HG03039 (cell line): Measurements from ENCODE around the gene RGL2.
A peak's percentile ranks its signal among the peaks of the same experiment; 100 is the strongest.
"Not testable (repeated sequence)": the region's sequence is repeated elsewhere in the genome, so short reads cannot be mapped to it uniquely, and the experiment has no call there.

ENCODE experiments used
- ATAC-seq: cut with Tn5 transposase; IDR thresholded peaks from one replicate; pipeline ENCODE4 v1.9.1; 2021; ENCODE audit warnings: mild to moderate bottlenecking, moderate library complexity; ENCODE audit not compliant: unreplicated experiment

Gene RGL2

GRCh38 chr6:33298773-33299236 is at the start of gene RGL2:
RGL2 (minus strand) TSS chr6:33298942; CDS start chr6:33298610, 332 bp downstream.
- ATAC-seq: peak; percentile 26

- no peak for ATAC-seq
Observed at GRCh38 chr6:33347816-33348215, 49.1 kb upstream of the RGL2 start.

- ATAC-seq: not testable (repeated sequence)
Observed at GRCh38 chr6:33346972-33347371, 48.2 kb upstream of the RGL2 start.

GRCh38 chr6:33344701-33345697 is 46.3 kb upstream of the RGL2 start:
- no peak for ATAC-seq

GRCh38 chr6:33343953-33344611 is 45.3 kb upstream of the RGL2 start:
- ATAC-seq: no peak

GRCh38 chr6:33343606-33343952 is 44.8 kb upstream of the RGL2 start:
- not testable (repeated sequence) for ATAC-seq

GRCh38 chr6:33339193-33339592 is 40.5 kb upstream of the RGL2 start:
- no peak for ATAC-seq

GRCh38 chr6:33336495-33336894 is 37.8 kb upstream of the RGL2 start:
- ATAC-seq: no peak

GRCh38 chr6:33335916-33336315 is 37.2 kb upstream of the RGL2 start:
- no peak for ATAC-seq

- ATAC-seq: no peak
Observed at GRCh38 chr6:33333666-33334065, 34.9 kb upstream of the RGL2 start.

- no peak for ATAC-seq
Observed at GRCh38 chr6:33330736-33331135, 32.0 kb upstream of the RGL2 start.

GRCh38 chr6:33329058-33329457 is 30.3 kb upstream of the RGL2 start:
- ATAC-seq: no peak

GRCh38 chr6:33324125-33324524 is 25.4 kb upstream of the RGL2 start:
- no peak for ATAC-seq

GRCh38 chr6:33323623-33323948 is 24.8 kb upstream of the RGL2 start:
- peak; percentile 4 for ATAC-seq

GRCh38 chr6:33321227-33321626 is 22.5 kb upstream of the RGL2 start:
- no peak for ATAC-seq

- no peak for ATAC-seq
Observed at GRCh38 chr6:33320315-33321181, 21.8 kb upstream of the RGL2 start.

GRCh38 chr6:33319939-33320314 is 21.2 kb upstream of the RGL2 start:
- no peak for ATAC-seq

GRCh38 chr6:33318426-33319073 is 19.8 kb upstream of the RGL2 start:
- no peak for ATAC-seq

GRCh38 chr6:33317669-33318425 is 19.1 kb upstream of the RGL2 start, which contains the start of gene ZBTB22:
ZBTB22 (minus strand) TSS chr6:33317744; CDS start chr6:33316916, 828 bp downstream.
- ATAC-seq: peak; percentile 38

- no peak for ATAC-seq
Observed at GRCh38 chr6:33317419-33317668, 18.6 kb upstream of the RGL2 start.
